ENCODE measurements around the gene DNAJC9. TPM values are rescaled to one million over a fixed set of nuclear protein-coding genes. Genes with fewer than 3 reads are reported as not detected.
A peak's percentile ranks its signal among the peaks of the same experiment; 100 is the strongest.

Gene DNAJC9
- total RNA-seq, 2 experiments from 2014 or later = 40.9 to 42.2 TPM

- ATAC-seq = no peak
- no peak for TF ChIP-seq CTCF (IDR thresholded peaks at IDR 0.05)
- H3K4me1 Mint-ChIP-seq (ENCODE audit: low read depth) = peaks cover 52% of the 10 kb centered on the region
- CTCF ChIA-PET = interaction anchor here (1.8 kb wide), 1 partner anchor 165 kb away, joined by 4 read pairs; the partner anchor contains the start of gene ANXA7
- H3K27ac Mint-ChIP-seq = peak overlapping the region; percentile 97
- intact Hi-C loops (cut with micrococcal nuclease) = loop anchor here (10.0 kb wide), 1 partner anchor 247 kb away; the partner anchor contains the start of gene PPP3CB
- POLR2A ChIA-PET = interaction anchor here (0.7 to 3.4 kb wide), 6 partner anchors 11 to 247 kb away, joined by 3 to 22 read pairs (median 6); partner anchors contain the start of gene CFAP70
- H3K27me3 Mint-ChIP-seq = no peaks in the 10 kb centered on the region
- H3K36me3 Mint-ChIP-seq (ENCODE audit: low read depth) = peaks cover 78% of the 10 kb centered on the region
- H3K9me3 Mint-ChIP-seq = no peaks in the 10 kb centered on the region
- DNase-seq = no peak
- peak overlapping the region; percentile 100 for H3K4me3 Mint-ChIP-seq
Observed at GRCh38 chr10:73248259-73248724, 1.2 kb upstream of the DNAJC9 start.

GRCh38 chr10:73247509-73248258, 629 bp upstream of the DNAJC9 start:
- no peak for ATAC-seq
- Mint-ChIP-seq H3K36me3 (ENCODE audit: low read depth) (peaks cover 84% of the 10 kb centered on the region), H3K27me3 (no peaks in the 10 kb centered on the region), H3K27ac (peak overlapping the region; percentile 97), H3K9me3 (no peaks in the 10 kb centered on the region), H3K4me1 (ENCODE audit: low read depth) (peaks cover 53% of the 10 kb centered on the region), H3K4me3 (peak overlapping the region; percentile 100)
- POLR2A ChIA-PET = interaction anchor here (0.7 to 3.4 kb wide), 15 partner anchors 8 to 378 kb away, joined by 3 to 22 read pairs (median 5); partner anchors contain the start of genes ANXA7 and CFAP70
- no peak for TF ChIP-seq CTCF (IDR thresholded peaks at IDR 0.05)
- no peak for DNase-seq
- intact Hi-C loops (cut with micrococcal nuclease) = loop anchor here (10.0 kb wide), 1 partner anchor 247 kb away; the partner anchor contains the start of gene PPP3CB
- CTCF ChIA-PET = interaction anchor here (1.1 to 1.8 kb wide), 4 partner anchors 8 to 166 kb away, joined by 3 to 4 read pairs (median 3); partner anchors contain the start of genes ANXA7 and P4HA1

- CTCF ChIA-PET = interaction anchor here (1.2 to 1.4 kb wide), 3 partner anchors 10 to 149 kb away, joined by 3 read pairs; partner anchors contain the start of gene P4HA1
- POLR2A ChIA-PET = interaction anchor here (0.6 to 3.4 kb wide), 14 partner anchors 9 to 247 kb away, joined by 3 to 22 read pairs (median 5); partner anchors contain the start of genes ANXA7 and CFAP70
- TF ChIP-seq CTCF (IDR thresholded peaks at IDR 0.05) = no peak
- Mint-ChIP-seq H3K4me3 (peak overlapping the region; percentile 100), H3K36me3 (ENCODE audit: low read depth) (peaks cover 79% of the 10 kb centered on the region), H3K9me3 (no peaks in the 10 kb centered on the region), H3K4me1 (ENCODE audit: low read depth) (peaks cover 53% of the 10 kb centered on the region), H3K27ac (peak overlapping the region; percentile 97), H3K27me3 (no peaks in the 10 kb centered on the region)
- DNase-seq (no peak), ATAC-seq (no peak)
- intact Hi-C loops (cut with micrococcal nuclease) = loop anchor here (10.0 kb wide), 1 partner anchor 249 kb away; the partner anchor contains the start of gene PPP3CB
Observed at GRCh38 chr10:73246322-73246645, 771 bp downstream of the DNAJC9 start.

- ChIA-PET CTCF (interaction anchor here (0.6 kb wide), 1 partner anchor 149 kb away, joined by 3 read pairs; no protein-coding TSS in a partner anchor), POLR2A (interaction anchor here (0.6 to 3.4 kb wide), 6 partner anchors 7 to 166 kb away, joined by 3 to 22 read pairs (median 3); no protein-coding TSS in a partner anchor)
- no peak for DNase-seq
- intact Hi-C loops (cut with micrococcal nuclease) = loop anchor here (10.0 kb wide), 1 partner anchor 250 kb away; the partner anchor contains the start of gene PPP3CB
- Mint-ChIP-seq H3K4me1 (ENCODE audit: low read depth) (peaks cover 47% of the 10 kb centered on the region), H3K27me3 (no peaks in the 10 kb centered on the region), H3K36me3 (ENCODE audit: low read depth) (peaks cover 81% of the 10 kb centered on the region), H3K4me3 (peak overlapping the region; percentile 100), H3K9me3 (no peaks in the 10 kb centered on the region), H3K27ac (peak overlapping the region; percentile 70)
- no peak for TF ChIP-seq CTCF (IDR thresholded peaks at IDR 0.05)
- no peak for ATAC-seq
Observed at GRCh38 chr10:73244866-73245477, 2.1 kb downstream of the DNAJC9 start.
